ENCODE results near the gene FNDC3B.

The FNDC3B gene

GRCh38 chr3:172056416-172056815, 17.0 kb downstream of the FNDC3B start:
- no peak for FAIRE-seq

GRCh38 chr3:172057059-172057458, 17.7 kb downstream of the FNDC3B start:
- FAIRE-seq, result no peak

GRCh38 chr3:172057624-172058327, 18.4 kb downstream of the FNDC3B start:
- no peak for FAIRE-seq

- no peak for FAIRE-seq
Observed at GRCh38 chr3:172059532-172059931, 20.2 kb downstream of the FNDC3B start.

GRCh38 chr3:172060234-172060633, 20.9 kb downstream of the FNDC3B start:
- FAIRE-seq, result no peak

GRCh38 chr3:172061724-172062184, 22.4 kb downstream of the FNDC3B start:
- no peak for FAIRE-seq

GRCh38 chr3:172062761-172063160, 23.4 kb downstream of the FNDC3B start:
- FAIRE-seq, result no peak

GRCh38 chr3:172063456-172064432, 24.4 kb downstream of the FNDC3B start:
- FAIRE-seq, result no peak

- no peak for FAIRE-seq
Observed at GRCh38 chr3:172065527-172065926, 26.1 kb downstream of the FNDC3B start.

GRCh38 chr3:172065967-172066762, 26.8 kb downstream of the FNDC3B start:
- FAIRE-seq, result no peak

GRCh38 chr3:172066880-172067796, 27.8 kb downstream of the FNDC3B start:
- no peak for FAIRE-seq

GRCh38 chr3:172067837-172068440, 28.6 kb downstream of the FNDC3B start:
- FAIRE-seq, result no peak

- FAIRE-seq, result no peak
Observed at GRCh38 chr3:172068977-172069376, 29.6 kb downstream of the FNDC3B start.

GRCh38 chr3:172069478-172069877, 30.1 kb downstream of the FNDC3B start:
- FAIRE-seq, result no peak

- FAIRE-seq, result no peak
Observed at GRCh38 chr3:172070269-172070668, 30.9 kb downstream of the FNDC3B start.

- no peak for FAIRE-seq
Observed at GRCh38 chr3:172070802-172071201, 31.4 kb downstream of the FNDC3B start.

GRCh38 chr3:172071780-172072330, 32.5 kb downstream of the FNDC3B start:
- FAIRE-seq, result no peak

- no peak for FAIRE-seq
Observed at GRCh38 chr3:172072543-172072942, 33.2 kb downstream of the FNDC3B start.

GRCh38 chr3:172073262-172073915, 34.0 kb downstream of the FNDC3B start:
- no peak for FAIRE-seq

- FAIRE-seq, result no peak
Observed at GRCh38 chr3:172074032-172074431, 34.7 kb downstream of the FNDC3B start.

- FAIRE-seq, result no peak
Observed at GRCh38 chr3:172074586-172074985, 35.2 kb downstream of the FNDC3B start.

Measured in TTC549 (cell line).